ENCODE results near the gene KYNU.
A peak's percentile ranks its signal among the peaks of the same experiment; 100 is the strongest.
"Not testable (repeated sequence)": the region's sequence is repeated elsewhere in the genome, so short reads cannot be mapped to it uniquely, and the experiment has no call there.

KYNU gene

DNA sequence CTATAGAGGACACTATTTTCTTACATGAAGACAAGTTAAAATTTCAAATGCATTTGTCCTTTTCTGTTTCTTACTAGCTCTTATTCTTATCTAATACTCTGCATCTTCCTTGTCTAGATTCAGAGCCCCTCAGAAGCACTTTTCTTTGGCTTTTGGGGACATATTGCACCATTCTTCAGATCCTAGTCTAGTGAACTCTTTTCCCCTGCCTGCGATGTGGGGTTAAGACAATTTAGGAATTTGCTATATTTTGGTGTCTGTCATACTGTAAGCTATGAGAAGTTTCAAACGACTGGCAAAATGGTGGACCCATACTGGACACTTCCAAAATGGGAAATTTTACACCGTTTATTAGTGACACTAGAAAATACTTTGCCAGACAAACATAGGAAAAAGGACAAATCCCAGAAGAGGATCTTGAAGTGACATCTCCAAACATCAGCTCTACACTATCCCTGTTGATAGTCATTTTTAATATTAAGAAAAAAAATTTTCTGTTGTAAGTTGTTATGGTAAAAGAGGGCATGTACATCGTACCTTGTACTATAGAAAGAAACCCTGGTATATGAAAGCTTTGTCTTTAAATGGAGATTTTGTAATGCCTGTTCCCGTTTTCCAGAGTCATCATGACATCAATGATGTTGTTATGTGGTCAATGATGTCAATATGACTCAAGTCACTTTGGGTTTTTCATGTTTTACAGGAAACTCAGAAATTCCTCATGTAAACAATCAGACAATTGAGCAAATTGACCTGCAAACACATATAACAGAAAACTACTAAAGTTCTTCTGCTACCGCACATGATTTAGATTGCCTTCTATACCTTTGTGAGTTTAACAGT lies 4.4 kb upstream of the KYNU start:
- DNase-seq, result peak; percentile 48

DNA sequence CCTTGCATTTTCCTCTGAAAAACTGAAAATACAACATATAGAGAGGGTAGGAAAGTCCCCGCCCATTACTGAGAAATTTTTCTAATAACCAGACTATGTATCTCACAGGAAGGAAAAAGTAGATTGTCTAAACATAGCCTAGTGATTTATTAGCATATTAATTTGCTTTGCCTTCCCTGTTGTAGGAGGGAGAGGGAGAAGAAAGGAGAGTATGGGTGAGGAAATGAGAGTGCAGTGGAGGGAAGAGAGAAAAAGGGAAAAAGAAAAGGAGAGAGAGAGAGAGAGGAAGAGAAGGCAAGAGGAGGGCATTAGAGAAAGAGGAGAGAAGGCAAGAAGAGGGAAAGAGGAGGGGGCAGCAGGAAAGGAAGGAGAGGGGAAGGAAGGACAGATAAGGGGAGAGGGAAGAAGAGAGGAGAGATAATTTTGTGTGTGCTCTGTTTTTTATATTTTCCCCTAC lies 3.6 kb upstream of the KYNU start:
- no peak for DNase-seq

DNA sequence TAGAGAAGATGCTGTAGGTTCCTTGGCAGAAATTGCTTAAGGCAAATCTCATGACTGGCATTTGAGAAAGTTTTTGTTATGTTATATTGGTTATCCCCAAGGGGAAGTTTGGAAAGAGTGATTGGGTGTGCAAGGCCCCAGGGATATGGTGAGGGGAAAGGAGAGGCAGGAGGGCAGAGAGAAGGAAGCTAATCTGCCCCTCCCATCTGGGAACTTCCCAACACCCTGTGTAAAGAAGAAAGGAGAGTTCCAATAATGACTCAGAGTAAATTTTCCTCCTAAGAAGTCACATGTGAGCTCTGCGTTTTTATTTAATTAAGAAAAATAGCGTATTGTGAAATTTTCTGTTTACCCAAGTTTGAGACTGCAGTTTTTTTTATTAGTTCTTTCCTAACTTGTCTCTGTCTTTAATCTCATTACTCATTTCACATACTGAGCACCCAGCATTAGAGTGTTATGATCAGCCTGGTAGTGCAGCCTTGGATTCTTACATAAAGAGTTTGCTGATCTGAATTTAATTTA lies 3.1 kb upstream of the KYNU start:
- peak; percentile 37 for DNase-seq

DNA sequence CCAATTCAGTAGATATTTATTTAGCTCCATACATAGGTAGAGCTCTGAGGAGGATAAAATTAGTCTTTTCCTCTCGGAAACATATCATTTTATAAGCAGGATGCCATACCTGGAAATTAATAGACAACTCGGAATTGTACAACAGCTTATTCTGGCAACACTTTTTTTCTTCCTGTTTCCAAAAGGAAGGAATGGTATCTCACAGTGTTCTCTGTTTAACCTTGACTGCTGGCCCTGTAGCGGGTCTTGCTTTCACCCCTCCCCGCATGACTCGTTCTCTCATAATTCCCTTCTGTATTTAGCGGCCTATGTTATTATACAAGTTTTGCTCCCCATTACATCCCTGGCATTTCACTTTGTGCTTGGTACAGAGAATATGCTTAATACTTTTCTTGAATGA lies 2.5 kb upstream of the KYNU start:
- DNase-seq, result no peak

DNA sequence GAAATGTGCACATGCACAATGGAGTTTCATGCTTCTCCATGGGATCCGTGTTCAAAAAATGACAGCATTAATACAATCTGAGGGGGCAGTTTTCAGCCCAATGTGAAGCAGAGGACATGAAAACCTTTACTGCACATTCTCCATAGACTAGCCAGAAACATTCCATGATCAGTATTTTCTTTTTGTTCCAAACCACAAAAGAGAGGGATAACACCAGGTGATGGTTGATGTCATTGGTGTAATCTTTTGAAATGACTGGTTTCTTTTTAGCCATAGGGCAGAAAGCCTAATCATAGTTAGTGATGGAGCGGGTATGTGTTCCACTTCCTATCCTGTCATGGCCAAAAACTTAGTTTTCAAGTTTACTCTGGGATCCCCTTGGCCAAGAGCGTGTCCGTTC lies 1.8 kb upstream of the KYNU start:
- DNase-seq, result no peak

DNA sequence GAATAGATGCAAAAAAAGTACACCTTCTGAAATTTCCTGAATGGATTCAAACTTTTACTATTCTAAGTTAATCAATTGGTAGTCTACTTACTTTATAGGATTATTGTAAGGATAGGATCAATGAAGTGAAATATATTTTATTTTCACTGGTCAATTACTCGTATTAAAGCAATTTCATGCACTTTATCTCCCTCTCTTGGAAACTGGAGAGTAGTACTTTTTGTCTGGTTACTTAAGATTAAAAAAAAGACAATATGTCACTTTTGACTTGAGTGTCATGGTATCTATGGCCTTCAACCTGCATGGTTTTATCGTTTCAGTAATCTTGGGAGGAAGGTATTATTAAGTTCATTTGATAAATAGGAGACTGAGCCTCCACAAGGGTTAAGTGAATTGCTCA lies 1.0 kb upstream of the KYNU start:
- DNase-seq, result peak; percentile 60

DNA sequence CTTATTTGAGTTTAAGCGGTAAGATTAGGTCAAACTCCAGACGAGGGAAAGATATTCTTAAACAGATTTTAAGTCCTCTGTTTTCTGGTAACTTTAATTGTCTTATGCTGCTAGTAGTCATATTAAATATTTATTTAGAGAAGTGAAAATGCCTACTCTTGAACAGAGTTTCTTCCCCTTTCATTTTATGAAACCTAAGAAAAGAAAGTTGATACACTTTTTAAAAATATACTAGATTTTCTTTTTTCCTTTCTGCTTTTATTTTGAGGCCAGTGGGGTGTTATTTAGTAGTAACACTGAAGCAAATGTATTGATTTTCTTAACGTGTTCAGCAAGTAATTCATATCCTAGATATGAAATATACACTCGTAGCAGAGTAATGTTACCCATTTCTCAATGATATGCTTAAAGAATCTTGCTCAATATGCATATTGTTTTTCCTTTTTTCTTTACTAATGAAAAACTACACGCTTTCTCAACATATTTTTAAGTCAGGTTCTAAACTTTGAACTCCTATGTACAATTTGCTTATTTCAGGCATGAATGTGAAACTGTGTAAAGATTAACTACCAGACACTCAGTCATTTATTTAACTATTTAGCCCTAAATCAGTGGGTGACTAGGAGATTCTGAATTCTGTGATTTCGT lies 691 bp downstream of the KYNU start:
- DNase-seq, result peak; percentile 67

DNA sequence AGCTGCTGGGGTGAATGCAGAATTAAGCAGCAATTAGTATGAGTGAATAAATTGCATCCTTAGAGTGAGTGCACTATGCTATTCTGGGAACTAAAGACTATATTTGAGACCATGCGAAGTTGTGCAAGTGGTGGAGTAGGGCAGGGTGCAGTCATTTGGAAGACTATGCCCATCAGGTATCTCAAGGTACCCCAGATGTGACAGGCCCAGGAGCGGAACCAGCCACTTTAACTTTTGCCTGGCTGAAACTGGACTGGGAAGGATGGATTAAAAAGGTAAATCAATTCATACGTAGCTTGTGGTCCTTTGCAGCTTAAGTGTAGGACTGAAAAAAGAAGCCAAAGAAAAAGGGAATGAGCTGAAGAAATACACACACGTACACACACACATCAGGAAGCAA lies 1.7 kb downstream of the KYNU start:
- DNase-seq, result no peak

DNA sequence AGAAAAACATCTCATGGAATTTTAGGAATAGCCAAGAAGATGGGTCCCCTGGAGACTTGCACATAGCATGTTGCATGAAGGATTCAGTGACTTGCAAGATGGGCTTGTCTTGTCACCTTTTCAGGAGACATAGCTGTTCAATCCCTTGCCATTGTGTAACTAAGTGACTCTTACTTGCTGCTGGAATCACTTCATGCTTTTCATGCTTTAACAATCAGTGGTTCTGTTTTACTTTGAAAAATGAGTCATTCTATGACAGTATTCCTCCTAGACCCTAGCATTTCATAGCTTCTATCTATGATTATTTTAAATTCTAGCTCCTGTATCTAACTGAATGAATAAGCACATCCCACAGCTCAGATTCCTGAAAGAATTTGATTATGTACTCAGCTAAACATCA lies 2.8 kb downstream of the KYNU start:
- peak; percentile 33 for DNase-seq

DNA sequence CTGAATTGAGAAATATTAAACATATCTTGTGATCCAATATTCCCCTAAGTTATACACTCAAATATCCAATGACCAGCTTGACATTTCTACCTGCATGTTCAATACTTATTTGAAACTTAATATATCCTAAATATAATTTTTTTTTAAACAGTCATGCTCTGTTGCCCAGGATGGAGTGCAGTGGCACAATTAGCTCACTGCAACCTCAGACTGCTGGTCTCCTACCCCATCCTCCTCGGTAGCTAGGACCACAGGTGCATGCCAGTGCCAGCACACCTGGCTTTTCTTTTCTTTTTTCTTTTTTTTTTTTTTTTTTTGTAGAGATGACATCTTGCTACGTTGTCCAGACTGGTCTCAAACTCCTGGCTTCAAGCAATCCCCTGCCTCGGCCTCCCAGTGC lies 4.2 kb downstream of the KYNU start:
- no peak for DNase-seq

DNA sequence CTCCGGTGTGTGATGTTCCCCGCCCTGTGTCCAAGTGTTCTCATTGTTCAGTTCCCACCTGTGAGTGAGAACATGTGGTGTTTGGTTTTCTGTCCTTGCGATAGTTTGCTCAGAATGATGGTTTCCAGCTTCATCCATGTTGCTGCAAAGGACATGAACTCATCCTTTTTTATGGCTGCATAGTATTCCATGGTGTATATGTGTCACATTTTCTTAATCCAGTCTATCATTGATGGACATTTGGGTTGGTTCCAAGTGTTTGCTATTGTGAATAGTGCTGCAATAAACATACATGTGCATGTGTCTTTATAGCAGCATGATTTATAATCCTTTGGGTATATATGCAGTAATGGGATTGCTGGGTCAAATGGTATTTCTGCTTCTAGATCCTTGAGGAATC lies 5.0 kb downstream of the KYNU start:
- not testable (repeated sequence) for DNase-seq

DNA sequence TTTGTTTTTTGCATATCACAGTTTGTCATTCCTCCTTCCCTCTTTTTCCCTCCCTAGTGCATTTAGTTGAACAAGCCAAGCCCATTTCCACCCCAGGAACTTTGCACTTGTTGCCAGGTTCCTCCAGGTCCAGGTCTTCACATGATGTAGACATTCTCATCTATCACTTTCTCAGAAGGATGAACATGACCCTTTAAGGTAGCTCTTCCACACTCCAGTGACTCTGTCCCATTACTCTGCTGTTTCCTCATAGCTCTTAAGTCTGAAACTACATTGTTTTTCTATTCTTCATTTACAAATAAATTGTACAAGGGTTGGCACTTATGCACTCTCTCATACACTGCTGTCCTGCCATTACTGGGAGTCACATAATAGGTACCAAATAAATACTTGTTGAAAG lies 6.1 kb downstream of the KYNU start:
- DNase-seq, result no peak

DNA sequence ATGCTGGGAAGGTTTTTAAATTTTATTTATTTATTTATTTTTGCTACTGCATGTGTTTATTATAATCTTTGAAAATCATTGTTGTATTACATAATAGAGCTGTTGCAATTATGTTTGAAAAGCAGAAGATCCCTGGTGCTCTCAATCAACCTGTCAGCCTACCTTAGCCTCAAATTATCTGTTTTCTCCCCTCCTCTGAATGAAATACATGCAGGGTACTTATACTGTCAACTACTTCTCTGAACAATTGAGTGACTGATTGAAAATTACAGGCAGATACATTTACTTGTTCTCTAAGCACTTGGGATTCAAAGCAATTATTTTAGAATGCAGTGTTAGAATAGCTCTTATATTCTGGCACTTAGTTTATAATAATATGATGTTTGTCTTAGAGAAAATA lies 8.1 kb downstream of the KYNU start:
- no peak for DNase-seq

DNA sequence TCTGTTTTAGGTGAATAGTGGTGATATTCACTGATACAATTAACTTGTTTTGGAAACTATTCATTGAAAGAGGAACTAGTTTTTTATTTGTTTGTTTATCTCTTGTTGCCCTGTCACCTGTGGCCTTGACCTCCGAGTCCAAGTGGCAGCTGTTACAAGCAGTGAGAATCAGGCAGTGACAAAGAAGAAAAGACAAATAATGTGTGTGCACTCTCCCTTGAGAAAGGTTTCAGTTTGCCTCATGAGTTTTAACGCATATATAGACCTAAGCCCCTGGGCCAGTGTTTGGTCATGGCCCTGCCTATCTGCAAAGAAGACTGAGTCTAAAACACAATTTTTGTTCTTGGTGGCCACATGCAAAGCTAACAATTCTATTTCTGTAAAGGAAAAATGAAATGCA lies 15.3 kb downstream of the KYNU start:
- no peak for DNase-seq

DNA sequence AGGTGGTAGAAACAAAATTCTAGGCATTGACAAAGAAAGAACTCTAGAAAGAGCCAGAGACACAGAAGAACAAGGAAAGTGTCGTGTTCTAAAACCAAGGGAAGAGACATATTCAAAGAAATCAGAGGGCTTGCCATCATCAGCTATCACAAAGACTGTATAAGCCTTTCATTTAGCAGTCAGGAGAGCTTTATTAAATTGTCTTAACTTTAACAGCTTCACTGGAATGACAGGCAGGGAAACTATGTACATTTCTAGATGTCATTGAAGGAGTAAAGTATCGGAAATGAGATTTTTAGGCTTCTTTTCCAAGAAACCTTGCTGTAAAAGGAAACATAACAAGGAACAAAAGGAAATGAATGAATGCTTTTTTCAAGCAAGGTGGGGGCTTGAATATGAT lies 15.8 kb downstream of the KYNU start:
- DNase-seq, result no peak

DNA sequence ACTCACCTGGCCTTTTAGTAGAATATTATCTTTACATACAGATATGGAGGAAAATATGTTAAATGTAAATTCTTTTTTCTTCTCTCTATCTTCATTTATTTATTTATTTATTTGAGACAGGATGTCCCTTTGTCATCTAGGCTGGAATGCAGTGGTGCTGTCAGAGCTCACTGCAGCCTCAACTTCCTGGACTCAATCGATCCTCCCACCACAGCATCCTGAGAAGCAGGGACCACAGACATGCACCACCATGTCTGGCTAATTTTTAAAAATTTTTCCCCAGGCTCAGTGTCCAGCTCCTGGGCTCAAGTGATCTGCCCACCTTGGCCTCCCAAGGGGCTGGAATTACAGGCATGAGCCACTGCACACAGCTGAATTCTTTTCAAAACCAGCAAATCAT lies 20.3 kb downstream of the KYNU start:
- DNase-seq, result no peak

DNA sequence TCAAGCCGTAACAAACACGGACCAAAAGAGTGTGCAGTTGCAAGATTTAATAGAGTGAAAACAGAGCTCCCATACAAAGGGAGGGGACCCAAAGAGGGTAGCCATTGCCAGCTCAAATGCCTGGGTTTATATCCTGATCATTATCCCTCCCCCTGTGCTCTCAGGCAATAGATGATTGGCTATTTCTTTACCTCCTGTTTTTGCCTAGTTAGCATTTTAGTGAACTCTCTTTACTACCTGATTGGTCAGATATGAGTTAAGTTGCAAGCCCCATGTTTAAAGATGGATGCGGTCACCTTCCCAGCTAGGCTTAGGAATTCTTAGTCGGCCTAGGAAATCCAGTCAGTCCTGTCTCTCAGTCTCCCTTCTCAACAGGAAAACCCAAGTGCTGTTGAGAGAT lies 22.9 kb downstream of the KYNU start:
- DNase-seq, result not testable (repeated sequence)

DNA sequence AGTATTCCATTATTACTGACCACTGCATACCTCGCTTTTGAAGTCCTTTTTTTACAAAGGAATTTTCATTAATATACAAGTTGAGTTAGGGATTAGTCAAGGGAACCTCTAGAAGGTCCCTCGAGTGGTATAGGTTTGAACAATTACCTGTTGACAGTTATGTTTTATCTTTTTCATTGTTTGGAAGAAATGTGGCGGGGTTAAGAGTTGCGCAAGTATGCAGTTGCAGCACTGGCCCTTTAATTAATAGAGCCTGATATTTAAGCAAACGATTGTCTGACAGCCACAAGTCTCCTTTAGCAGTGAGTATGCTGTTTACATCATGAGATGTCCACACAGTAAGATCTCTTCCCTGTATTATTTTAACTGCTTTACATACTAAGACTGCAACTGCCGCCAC lies 24.3 kb downstream of the KYNU start:
- DNase-seq, result no peak

DNA sequence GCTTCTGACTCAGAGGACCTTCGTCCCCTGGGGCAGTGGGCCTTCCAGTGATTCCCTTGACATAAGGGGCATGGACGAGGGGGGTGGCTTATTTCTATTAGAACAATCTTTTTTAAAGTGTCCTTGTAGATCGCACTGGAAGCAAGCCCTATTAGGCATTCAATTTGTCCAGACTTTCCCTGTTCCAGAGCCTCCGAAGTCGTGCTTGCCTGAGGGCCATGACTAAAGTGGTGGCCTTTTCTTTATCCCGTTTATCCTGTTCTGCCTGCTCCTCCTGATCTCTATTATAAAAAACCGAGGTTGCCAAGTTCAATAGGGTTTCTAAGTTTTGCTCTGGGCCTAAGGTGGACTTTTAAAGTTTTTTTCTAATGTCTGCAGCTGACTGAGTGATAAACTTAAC lies 26.3 kb downstream of the KYNU start:
- DNase-seq, result not testable (repeated sequence)

DNA sequence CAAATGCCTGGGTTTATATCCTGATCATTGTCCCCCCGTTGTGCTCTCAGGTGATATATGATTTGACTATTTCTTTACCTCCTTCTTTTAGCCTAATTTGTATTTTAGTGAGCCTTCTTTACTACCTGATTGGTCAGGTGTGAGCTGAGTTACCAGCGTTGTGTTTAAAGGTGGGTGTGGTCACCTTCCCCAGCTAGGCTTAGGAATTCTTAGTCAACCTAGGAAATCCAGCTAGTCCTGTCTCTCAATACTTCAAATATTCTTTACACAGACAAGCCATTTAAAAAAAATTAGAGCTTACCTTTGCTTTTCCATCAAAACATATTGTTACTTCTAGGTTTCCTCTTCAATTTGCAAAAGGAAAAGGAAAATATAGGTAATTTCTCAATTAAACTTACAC lies 30.2 kb downstream of the KYNU start:
- no peak for DNase-seq

DNA sequence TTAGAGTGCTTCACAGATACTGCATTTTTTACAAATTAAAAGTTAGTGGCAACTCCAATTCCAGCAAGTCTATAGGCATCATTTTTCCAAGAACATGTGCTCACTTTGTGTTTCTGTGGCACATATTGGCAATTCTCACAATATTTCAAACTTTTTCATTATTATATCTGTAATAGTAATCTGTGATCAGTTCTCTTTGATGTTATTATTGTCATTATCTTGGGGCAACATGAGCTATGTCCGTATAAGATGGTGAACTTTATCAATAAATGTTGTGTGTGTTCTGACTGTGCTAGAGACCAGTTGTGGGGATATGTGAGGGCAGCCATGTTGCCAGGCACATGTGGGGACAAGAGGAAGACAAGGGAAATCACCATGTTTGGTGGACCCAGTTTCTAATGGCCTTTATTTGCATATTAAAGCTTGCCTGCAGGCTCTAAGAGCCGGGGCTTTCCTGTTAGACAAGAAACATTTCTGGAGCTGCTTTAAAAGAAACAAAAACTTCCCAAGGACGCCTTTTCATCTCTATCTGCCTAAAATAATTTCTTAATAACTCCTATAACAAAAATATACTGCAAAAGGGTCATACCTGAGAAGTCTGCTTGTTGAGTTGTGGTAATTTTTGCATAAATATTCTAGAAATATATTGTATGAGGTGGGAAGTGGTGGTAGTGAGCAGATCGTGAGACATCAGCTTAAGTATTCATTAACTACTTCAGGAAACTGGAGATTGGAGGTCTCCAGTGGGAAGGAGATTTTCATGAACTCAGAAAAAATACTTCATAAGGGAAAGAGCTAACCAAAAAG lies 37.2 kb downstream of the KYNU start:
- no peak for DNase-seq

DNA sequence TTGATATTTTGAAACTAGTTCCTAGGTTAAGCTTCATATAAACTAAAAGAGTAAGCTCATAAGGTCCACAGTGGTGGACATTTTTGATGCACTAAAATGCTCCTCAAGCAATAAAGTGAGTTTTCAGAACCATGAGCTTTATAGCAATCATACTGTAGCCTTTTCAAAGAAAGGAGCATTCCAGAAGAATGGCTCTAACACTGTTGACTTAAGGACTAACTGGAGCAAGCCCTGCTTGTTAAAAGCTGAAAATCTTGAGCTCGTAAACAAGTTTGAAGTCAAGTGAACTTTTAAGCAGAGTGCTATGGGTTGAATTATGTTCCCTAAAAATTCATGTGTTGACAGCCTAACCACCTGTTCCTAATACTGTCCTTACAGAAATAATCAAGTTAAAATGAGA lies 38.0 kb downstream of the KYNU start:
- DNase-seq, result no peak

DNA sequence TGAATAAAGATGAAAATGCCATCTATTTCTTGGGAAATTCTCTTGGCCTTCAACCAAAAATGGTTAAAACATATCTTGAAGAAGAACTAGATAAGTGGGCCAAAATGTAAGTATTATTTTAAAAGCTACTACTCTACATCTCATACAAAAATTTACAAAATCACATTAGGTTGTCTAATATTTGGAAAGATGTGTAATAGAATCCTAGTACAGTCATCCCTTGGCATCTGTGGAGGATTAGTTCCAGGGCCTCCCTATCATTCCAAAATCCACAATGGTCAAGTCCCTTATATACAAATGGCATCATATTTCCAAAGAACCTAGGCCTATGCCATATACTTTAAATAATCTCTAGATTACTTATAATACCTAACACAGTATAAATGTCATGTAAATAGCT lies 41.2 kb downstream of the KYNU start:
- no peak for DNase-seq

DNA sequence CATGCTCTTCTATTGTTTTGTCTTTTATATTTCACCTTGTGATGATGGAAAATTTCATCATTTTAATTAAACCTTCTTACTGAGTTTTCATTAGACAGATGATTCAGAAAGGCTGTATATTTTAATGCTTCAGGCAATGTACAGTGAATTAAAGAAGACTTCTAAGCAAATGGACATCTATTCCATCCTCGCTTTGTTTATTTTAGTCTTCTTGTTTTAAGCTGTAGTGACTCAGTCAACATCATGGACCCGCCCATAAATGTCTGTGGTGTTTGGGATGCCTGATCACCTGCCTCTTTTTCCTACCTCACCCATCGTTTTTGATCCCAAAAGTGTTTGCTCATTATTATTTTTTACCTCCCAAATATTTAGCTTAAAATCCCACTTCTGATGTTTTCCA lies 43.1 kb downstream of the KYNU start:
- no peak for DNase-seq

Data from OCI-M1 (cell line).